K562 (cell line): ENCODE results near the gene PAK1IP1. TPM values are rescaled to one million over a fixed set of nuclear protein-coding genes. Genes with fewer than 3 reads are reported as not detected.

ENCODE experiments used
- CREB3 ChIP-seq: fragments of 450-650 bp; conservative IDR thresholded peaks from 2 replicates; pipeline ENCODE4 v1.6.1; 2016; ENCODE audit warnings: missing genetic modification characterization, low read depth, mild to moderate bottlenecking, missing compliant biosample characterization, moderate library complexity
- CUX1 ChIP-seq: fragments of 200-800 bp; sonication (Bioruptor generic); IDR thresholded peaks from 2 replicates; pipeline ENCODE4 v1.6.1; 2016; ENCODE audit warnings: missing genetic modification characterization, missing compliant biosample characterization
- HNRNPK ChIP-seq: fragments of 200-400 bp; formaldehyde crosslinking; IDR thresholded peaks from one replicate; pipeline ENCODE4 v1.6.1; 2018; ENCODE audit warnings: mild to moderate bottlenecking, low read depth, low read length; ENCODE audit not compliant: poor library complexity, severe bottlenecking
- NCOA6 ChIP-seq: fragments of 450-650 bp; IDR thresholded peaks from 2 replicates; pipeline ENCODE4 v1.6.1; 2017; ENCODE audit warnings: mild to moderate bottlenecking
- NFIX ChIP-seq: fragments of 250-450 bp; sonication (Bioruptor Pico); IDR thresholded peaks from 2 replicates; pipeline ENCODE4 v1.4.0; 2020; ENCODE audit warnings: low read depth, mild to moderate bottlenecking, moderate library complexity
- POLR2A ChIP-seq: fragments of 450-650 bp; conservative IDR thresholded peaks from 2 replicates; pipeline ENCODE4 v1.6.1; 2016
- TFE3 ChIP-seq: fragments of 450-650 bp; formaldehyde crosslinking; IDR thresholded peaks from 2 replicates; pipeline ENCODE4 v1.4.0; 2020; ENCODE audit warnings: mild to moderate bottlenecking, mixed read lengths
- ZBTB12 ChIP-seq: fragments of 250-450 bp; sonication (Bioruptor Pico); IDR thresholded peaks from 2 replicates; pipeline ENCODE4 v1.4.0; 2020
- ZBTB2 ChIP-seq: fragments of 450-650 bp; IDR thresholded peaks from 2 replicates; pipeline ENCODE4 v1.6.1; 2016; ENCODE audit warnings: antibody characterized with exemption
- ZBTB34 ChIP-seq: fragments of 250-450 bp; sonication (Bioruptor Pico); IDR thresholded peaks from 2 replicates; pipeline ENCODE4 v1.8.0; 2021; ENCODE audit warnings: mild to moderate bottlenecking, moderate library complexity
- ZNF507 ChIP-seq: conservative IDR thresholded peaks from 2 replicates; pipeline ENCODE4 v1.6.1; 2017; ENCODE audit warnings: missing genetic modification characterization, missing compliant biosample characterization
- ZNF696 ChIP-seq: fragments of 250-450 bp; sonication (Bioruptor Pico); conservative IDR thresholded peaks from 2 replicates; pipeline ENCODE4 v1.4.0; 2020; ENCODE audit warnings: mild to moderate bottlenecking, moderate library complexity
- ZNF766 ChIP-seq: fragments of 200-800 bp; sonication (Bioruptor generic); conservative IDR thresholded peaks from 2 replicates; pipeline ENCODE4 v1.6.1; 2016; ENCODE audit warnings: missing genetic modification characterization, missing compliant biosample characterization
- polyA plus RNA-seq, 8 experiments: library from polyadenylated mRNA; depleted of rRNA in 4 of 8; stranded (reverse) in 5 of 8; unstranded in 3 of 8; fragments of >200 nt; fragmentation: Nextera tagmentation in 2 of 8; fragmentation: Illumina TruSeq in 1 of 8; extraction: Ambion mirVana in 2 of 8; extraction: Trizol in 1 of 8; gene quantifications; 2 replicates each; pipeline versions ENCODE4 v1.2.1 to v1.2.3, GENCODE V29; 2011 to 2014; ENCODE audit warnings: inconsistent platforms in 1 of 8, missing spikeins in 1 of 8
- total RNA-seq, 7 experiments: library from RNA; depleted of rRNA in 6 of 7; stranded (reverse); fragments of >200 nt in 6 of 7; fragmentation: Illumina TruSeq in 2 of 7; extraction: Trizol in 2 of 7; gene quantifications; 2 replicates each; pipeline versions ENCODE4 v1.2.1 to v1.2.3, GENCODE V29; 2011 to 2021; ENCODE audit warnings: low replicate concordance in 1 of 7

The PAK1IP1 gene
- total and polyA plus RNA-seq, 9 of the 15 experiments (the other 6 are each of a cell fraction or from before 2014, with no cell fraction given) = 50.0 to 200 (median 87.0) TPM

- TF ChIP-seq ZNF766 (CRISPR knock-in tag) = 0 out of 2 replicates have a peak, but pooled peaks have one; percentile 61
- peak; percentile 66; the same call in 1 of the 2 replicates for TF ChIP-seq TFE3 (CRISPR knock-in tag)
- TF ChIP-seq ZNF507 = no peak
- peak; percentile 96 for TF ChIP-seq POLR2A
- 0 out of 2 replicates have a peak, but pooled peaks have one; percentile 53 for TF ChIP-seq CREB3 (tag)
- no peak for TF ChIP-seq ZBTB34 (CRISPR knock-in tag)
- no peak for TF ChIP-seq NFIX (CRISPR knock-in tag)
- no peak for TF ChIP-seq HNRNPK
- no peak; the same call in 1 of the 2 replicates for TF ChIP-seq NCOA6
- TF ChIP-seq ZNF696 (CRISPR knock-in tag) = no peak
- TF ChIP-seq ZBTB2 = peak; percentile 93
- no peak for TF ChIP-seq ZBTB12
- no peak for TF ChIP-seq CUX1
Observed at GRCh38 chr6:10722820-10723566, 28.2 kb downstream of the PAK1IP1 start, which contains the start of gene TMEM14C (continued).
